ENCODE results near the gene HDGF. TPM values are rescaled to one million over a fixed set of nuclear protein-coding genes. Genes with fewer than 3 reads are reported as not detected.

Gene HDGF
- total and polyA plus RNA-seq, 9 of the 15 experiments (the other 6 are each of a cell fraction or from before 2014, with no cell fraction given), result 38.8 to 601 (median 400) TPM

DNA sequence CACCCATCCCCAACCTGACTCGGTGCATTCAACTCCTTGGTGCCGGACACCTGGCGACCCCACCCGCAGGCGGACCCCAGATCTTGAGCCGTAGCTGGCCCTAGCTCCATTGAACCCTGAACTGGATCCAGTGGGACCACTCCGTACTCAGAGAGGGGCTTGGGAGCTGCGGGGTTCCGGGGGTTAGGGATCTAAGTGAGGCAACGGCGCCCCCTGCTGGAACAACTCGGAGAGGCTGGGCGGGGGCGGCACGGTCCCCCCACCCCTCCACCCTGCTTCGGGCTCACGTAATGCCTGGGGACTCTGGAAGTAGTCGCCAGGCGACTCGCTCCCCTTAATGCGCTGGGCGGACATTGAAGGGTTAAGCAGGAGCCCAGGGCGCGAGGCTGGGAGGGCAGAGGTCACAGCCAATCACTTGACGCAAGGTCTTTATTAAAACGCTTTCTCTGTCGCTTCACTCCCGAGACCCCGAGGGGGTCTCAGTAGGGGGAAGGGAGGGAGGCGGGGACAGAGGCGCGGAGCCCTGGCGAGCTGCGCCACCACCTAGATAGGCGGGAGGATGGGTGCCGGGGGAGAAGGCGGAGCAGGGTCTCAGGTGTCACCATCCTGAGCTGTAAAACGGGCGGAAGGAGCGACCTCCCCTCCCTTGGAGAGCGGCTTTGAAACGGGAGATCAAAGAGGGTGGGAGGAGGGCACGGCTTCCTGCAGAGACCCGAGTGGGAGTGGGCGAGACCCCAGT lies 45.4 kb downstream of the HDGF start (continued):
- TF ChIP-seq SNIP1 (IDR thresholded peaks at IDR 0.05; ENCODE audit: low read depth) (no peak), NR2C2 (CRISPR knock-in tag; IDR thresholded peaks at IDR 0.05) (0 out of 2 replicates have a peak, but pooled peaks have one; percentile 52), NR2C2 (tag; IDR thresholded peaks at IDR 0.05) (peak; percentile 87), SRSF1 (IDR thresholded peaks at IDR 0.05; ENCODE audit: low read depth, low read length) (no peak), POU5F1 (IDR thresholded peaks at IDR 0.05; ENCODE audit: borderline replicate concordance, low read depth, low read length, partially characterized antibody) (no peak), ZZZ3 (IDR thresholded peaks at IDR 0.05) (no peak), NUFIP1 (IDR thresholded peaks at IDR 0.05; ENCODE audit: partially characterized antibody) (no peak), SMARCB1 (IDR thresholded peaks at IDR 0.05; ENCODE audit: insufficient read length, low read depth) (no peak)
- TF ChIP-seq, protein P1, sequence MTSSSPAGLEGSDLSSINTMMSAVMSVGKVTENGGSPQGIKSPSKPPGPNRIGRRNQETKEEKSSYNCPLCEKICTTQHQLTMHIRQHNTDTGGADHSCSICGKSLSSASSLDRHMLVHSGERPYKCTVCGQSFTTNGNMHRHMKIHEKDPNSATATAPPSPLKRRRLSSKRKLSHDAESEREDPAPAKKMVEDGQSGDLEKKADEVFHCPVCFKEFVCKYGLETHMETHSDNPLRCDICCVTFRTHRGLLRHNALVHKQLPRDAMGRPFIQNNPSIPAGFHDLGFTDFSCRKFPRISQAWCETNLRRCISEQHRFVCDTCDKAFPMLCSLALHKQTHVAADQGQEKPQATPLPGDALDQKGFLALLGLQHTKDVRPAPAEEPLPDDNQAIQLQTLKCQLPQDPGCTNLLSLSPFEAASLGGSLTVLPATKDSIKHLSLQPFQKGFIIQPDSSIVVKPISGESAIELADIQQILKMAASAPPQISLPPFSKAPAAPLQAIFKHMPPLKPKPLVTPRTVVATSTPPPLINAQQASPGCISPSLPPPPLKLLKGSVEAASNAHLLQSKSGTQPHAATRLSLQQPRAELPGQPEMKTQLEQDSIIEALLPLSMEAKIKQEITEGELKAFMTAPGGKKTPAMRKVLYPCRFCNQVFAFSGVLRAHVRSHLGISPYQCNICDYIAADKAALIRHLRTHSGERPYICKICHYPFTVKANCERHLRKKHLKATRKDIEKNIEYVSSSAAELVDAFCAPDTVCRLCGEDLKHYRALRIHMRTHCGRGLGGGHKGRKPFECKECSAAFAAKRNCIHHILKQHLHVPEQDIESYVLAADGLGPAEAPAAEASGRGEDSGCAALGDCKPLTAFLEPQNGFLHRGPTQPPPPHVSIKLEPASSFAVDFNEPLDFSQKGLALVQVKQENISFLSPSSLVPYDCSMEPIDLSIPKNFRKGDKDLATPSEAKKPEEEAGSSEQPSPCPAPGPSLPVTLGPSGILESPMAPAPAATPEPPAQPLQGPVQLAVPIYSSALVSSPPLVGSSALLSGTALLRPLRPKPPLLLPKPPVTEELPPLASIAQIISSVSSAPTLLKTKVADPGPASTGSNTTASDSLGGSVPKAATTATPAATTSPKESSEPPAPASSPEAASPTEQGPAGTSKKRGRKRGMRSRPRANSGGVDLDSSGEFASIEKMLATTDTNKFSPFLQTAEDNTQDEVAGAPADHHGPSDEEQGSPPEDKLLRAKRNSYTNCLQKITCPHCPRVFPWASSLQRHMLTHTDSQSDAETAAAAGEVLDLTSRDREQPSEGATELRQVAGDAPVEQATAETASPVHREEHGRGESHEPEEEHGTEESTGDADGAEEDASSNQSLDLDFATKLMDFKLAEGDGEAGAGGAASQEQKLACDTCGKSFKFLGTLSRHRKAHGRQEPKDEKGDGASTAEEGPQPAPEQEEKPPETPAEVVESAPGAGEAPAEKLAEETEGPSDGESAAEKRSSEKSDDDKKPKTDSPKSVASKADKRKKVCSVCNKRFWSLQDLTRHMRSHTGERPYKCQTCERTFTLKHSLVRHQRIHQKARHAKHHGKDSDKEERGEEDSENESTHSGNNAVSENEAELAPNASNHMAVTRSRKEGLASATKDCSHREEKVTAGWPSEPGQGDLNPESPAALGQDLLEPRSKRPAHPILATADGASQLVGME (CRISPR knock-in tag; IDR thresholded peaks at IDR 0.05), result no peak; the same call in 1 of the 2 replicates

All from K562 (cell line).